Mesenchymal stem cell (in vitro differentiated cells and primary cell): ENCODE data around the gene NR4A1.

Source experiments
- DNase-seq: peaks from one replicate; pipeline ENCODE4 v3.0.0-alpha.2; 2013
- H2AFZ ChIP-seq: one replicate; pipeline ENCODE4 v1.6.1; 2013; ENCODE audit warnings: low read depth, mild to moderate bottlenecking, control low read depth, inconsistent platforms, low read length, moderate library complexity
- H2AK5ac ChIP-seq: 2 replicates; pipeline ENCODE4 v1.6.1; 2013; ENCODE audit warnings: low read length, moderate library complexity, mild to moderate bottlenecking, inconsistent platforms; ENCODE audit not compliant: severe bottlenecking
- H2BK120ac ChIP-seq: one replicate; pipeline ENCODE4 v1.6.1; 2013; ENCODE audit warnings: low read depth, mild to moderate bottlenecking, inconsistent platforms, low read length, moderate library complexity
- H2BK12ac ChIP-seq, 2 experiments: one replicate each; pipeline ENCODE4 v1.6.1; 2013; ENCODE audit warnings: inconsistent platforms in 2 of 2, low read length in 2 of 2, mild to moderate bottlenecking in 2 of 2, moderate library complexity in 2 of 2, control low read depth in 1 of 2
- H2BK15ac ChIP-seq: one replicate; pipeline ENCODE4 v1.6.1; 2013; ENCODE audit warnings: mild to moderate bottlenecking, low read depth, inconsistent platforms; ENCODE audit not compliant: poor library complexity, severe bottlenecking
- H2BK5ac ChIP-seq: 2 replicates; pipeline ENCODE4 v1.6.1; 2013; ENCODE audit warnings: low read depth, mild to moderate bottlenecking, low read length, control low read depth, inconsistent platforms; ENCODE audit not compliant: poor library complexity, severe bottlenecking
- H3K14ac ChIP-seq, 2 experiments: one replicate each; pipeline ENCODE4 v1.6.1; 2013; ENCODE audit warnings: inconsistent platforms in 2 of 2, low read length in 2 of 2, control low read depth in 1 of 2, mild to moderate bottlenecking in 1 of 2, moderate library complexity in 1 of 2
- H3K18ac ChIP-seq, 2 experiments: one replicate each; pipeline ENCODE4 v1.6.1; 2013; ENCODE audit warnings: inconsistent platforms in 2 of 2, low read length in 2 of 2, control low read depth in 1 of 2, low read depth in 1 of 2, mild to moderate bottlenecking in 1 of 2
- H3K23ac ChIP-seq, 2 experiments: one replicate each; pipeline ENCODE4 v1.6.1; 2013; ENCODE audit warnings: inconsistent platforms in 2 of 2, low read length in 2 of 2, mild to moderate bottlenecking in 2 of 2, moderate library complexity in 2 of 2, control low read depth in 1 of 2
- H3K27ac ChIP-seq: 2 replicates; pipeline ENCODE4 v1.5.1; 2013; ENCODE audit warnings: mild to moderate bottlenecking, moderate library complexity, low read length, control low read depth, inconsistent platforms; ENCODE audit not compliant: poor library complexity, severe bottlenecking
- H3K27me3 ChIP-seq, 2 experiments: 2 replicates each; pipeline versions ENCODE4 v1.6.1 to v1.7.0; 2013; ENCODE audit warnings: low read length in 2 of 2, mild to moderate bottlenecking in 2 of 2, moderate library complexity in 2 of 2, control low read depth in 1 of 2, inconsistent platforms in 1 of 2; ENCODE audit not compliant: control insufficient read depth in 1 of 2, insufficient read depth in 1 of 2
- H3K36me3 ChIP-seq, 2 experiments: 2 replicates each; pipeline versions ENCODE4 v1.6.1 to v1.7.0; 2013; ENCODE audit warnings: low read length in 2 of 2, control low read depth in 1 of 2, inconsistent platforms in 1 of 2, low read depth in 1 of 2, mild to moderate bottlenecking in 1 of 2; ENCODE audit not compliant: insufficient read depth in 2 of 2, control insufficient read depth in 1 of 2
- H3K4ac ChIP-seq, 2 experiments: one replicate each; pipeline ENCODE4 v1.6.1; 2013; ENCODE audit warnings: inconsistent platforms in 2 of 2, low read length in 2 of 2, mild to moderate bottlenecking in 2 of 2, moderate library complexity in 2 of 2, control low read depth in 1 of 2, low read depth in 1 of 2
- H3K4me1 ChIP-seq: 2 replicates; pipeline ENCODE4 v1.6.1; 2013; ENCODE audit warnings: low read depth, low read length, control low read depth; ENCODE audit not compliant: control insufficient read depth, insufficient read depth
- H3K4me2 ChIP-seq: 2 replicates; pipeline ENCODE4 v1.6.1; 2013; ENCODE audit warnings: low read length, mild to moderate bottlenecking, inconsistent platforms; ENCODE audit not compliant: poor library complexity, severe bottlenecking
- H3K4me3 ChIP-seq, 2 experiments: 2 replicates each; pipeline versions ENCODE4 v1.5.1 to v1.7.0; 2013; ENCODE audit warnings: low read length in 2 of 2, mild to moderate bottlenecking in 2 of 2, control low read depth in 1 of 2, low read depth in 1 of 2; ENCODE audit not compliant: insufficient read depth in 1 of 2
- H3K79me1 ChIP-seq: replicated peaks from 2 replicates; pipeline ENCODE4 v1.6.1; 2013; ENCODE audit warnings: mild to moderate bottlenecking, control low read depth, low read length, inconsistent platforms; ENCODE audit not compliant: poor library complexity, severe bottlenecking
- H3K9ac ChIP-seq: 2 replicates; pipeline ENCODE4 v1.7.0; 2013; ENCODE audit warnings: mild to moderate bottlenecking, low read length, moderate library complexity
- H3K9me3 ChIP-seq: 2 replicates; pipeline ENCODE4 v1.7.0; 2013; ENCODE audit warnings: mild to moderate bottlenecking, low read length; ENCODE audit not compliant: control insufficient read depth
- H4K8ac ChIP-seq: one replicate; pipeline ENCODE4 v1.6.1; 2013; ENCODE audit warnings: inconsistent platforms, mild to moderate bottlenecking, low read length, moderate library complexity
- H4K91ac ChIP-seq: one replicate; pipeline ENCODE4 v1.6.1; 2013; ENCODE audit warnings: mild to moderate bottlenecking, low read length, inconsistent platforms
- WGBS: methylation state at CpG from one replicate; pipeline ENCODE4 v1.1.7; 2013; ENCODE audit warnings: mixed read lengths; 5-methylcytosine and 5-hydroxymethylcytosine counted together

The NR4A1 gene

GRCh38 chr12:52090291-52090690 is 39.0 kb downstream of the NR4A1 start:
- Histone ChIP-seq H3K9me3 (no peaks in the 10 kb centered on the region), H3K4me3 (no peak overlapping the region), H3K23ac (no peak overlapping the region), H2AK5ac (no peak overlapping the region), H3K4me1 (no peaks in the 10 kb centered on the region), H4K8ac (no peak overlapping the region), H3K36me3 (no peaks in the 10 kb centered on the region), H2AFZ (no peak overlapping the region), H3K18ac (no peak overlapping the region), H2BK5ac (no peak overlapping the region), H3K27me3 (peaks cover 36 to 77% of the 10 kb centered on the region in 2 experiments), H2BK15ac (no peak overlapping the region), H2BK12ac (no peak overlapping the region), H3K4me2 (no peak overlapping the region), H2BK120ac (no peak overlapping the region), H3K27ac (no peak overlapping the region), H4K91ac (no peak overlapping the region), H3K79me1 (no peaks in the 10 kb centered on the region), H3K4ac (no peak overlapping the region), H3K14ac (no peak overlapping the region), H3K9ac (no peak overlapping the region)
- no peak for DNase-seq
- WGBS: 88% methylated on average over 10 of the region's 10 CpGs

GRCh38 chr12:52091061-52091460 is 39.8 kb downstream of the NR4A1 start:
- Histone ChIP-seq H3K36me3 (no peaks in the 10 kb centered on the region), H3K27ac (no peak overlapping the region), H3K4me2 (no peak overlapping the region), H3K4me1 (no peaks in the 10 kb centered on the region), H4K8ac (no peak overlapping the region), H2AK5ac (no peak overlapping the region), H3K23ac (no peak overlapping the region), H2BK15ac (no peak overlapping the region), H3K4ac (no peak overlapping the region), H3K14ac (no peak overlapping the region), H2BK120ac (no peak overlapping the region), H2BK12ac (no peak overlapping the region), H2BK5ac (no peak overlapping the region), H3K79me1 (no peaks in the 10 kb centered on the region), H2AFZ (no peak overlapping the region), H3K4me3 (no peak overlapping the region), H3K18ac (no peak overlapping the region), H3K9ac (no peak overlapping the region), H4K91ac (no peak overlapping the region), H3K9me3 (no peaks in the 10 kb centered on the region), H3K27me3 (peaks cover 36 to 69% of the 10 kb centered on the region in 2 experiments)
- WGBS: 58% methylated on average over 3 of the region's 3 CpGs
- no peak for DNase-seq

GRCh38 chr12:52091869-52092268 is 40.6 kb downstream of the NR4A1 start:
- Histone ChIP-seq H3K27ac (no peak overlapping the region), H3K9ac (no peak overlapping the region), H2BK5ac (no peak overlapping the region), H3K14ac (no peak overlapping the region), H3K23ac (no peak overlapping the region), H3K4me3 (no peak overlapping the region), H3K36me3 (no peaks in the 10 kb centered on the region), H2BK15ac (no peak overlapping the region), H3K4me2 (no peak overlapping the region), H2BK120ac (no peak overlapping the region), H2AK5ac (no peak overlapping the region), H3K4ac (no peak overlapping the region), H3K18ac (no peak overlapping the region), H2AFZ (no peak overlapping the region), H4K91ac (no peak overlapping the region), H3K4me1 (no peaks in the 10 kb centered on the region), H2BK12ac (no peak overlapping the region), H3K27me3 (peaks cover 36 to 62% of the 10 kb centered on the region in 2 experiments), H3K9me3 (no peaks in the 10 kb centered on the region), H3K79me1 (no peaks in the 10 kb centered on the region), H4K8ac (no peak overlapping the region)
- DNase-seq: no peak
- 91% methylated on average over 7 of the region's 8 CpGs for WGBS

GRCh38 chr12:52093346-52093745 is 42.1 kb downstream of the NR4A1 start:
- Histone ChIP-seq H2AFZ (no peak overlapping the region), H4K8ac (no peak overlapping the region), H3K9ac (no peak overlapping the region), H3K4me2 (no peak overlapping the region), H3K27ac (no peak overlapping the region), H3K4me3 (no peak overlapping the region), H4K91ac (no peak overlapping the region), H3K18ac (no peak overlapping the region), H3K14ac (no peak overlapping the region), H2BK5ac (no peak overlapping the region), H3K36me3 (no peaks in the 10 kb centered on the region), H2BK120ac (no peak overlapping the region), H3K4me1 (no peaks in the 10 kb centered on the region), H3K23ac (peak overlapping the region in 1 of 2 experiments; percentile 72), H3K9me3 (no peaks in the 10 kb centered on the region), H2AK5ac (no peak overlapping the region), H3K27me3 (peaks cover 31 to 59% of the 10 kb centered on the region in 2 experiments), H2BK12ac (no peak overlapping the region), H3K4ac (no peak overlapping the region), H3K79me1 (no peaks in the 10 kb centered on the region), H2BK15ac (no peak overlapping the region)
- DNase-seq: no peak
- WGBS: 76% methylated on average over 5 of the region's 7 CpGs
